Neural progenitor cell (in vitro differentiated cells): Measurements from ENCODE around the gene PPP2R5A. TPM values are rescaled to one million over a fixed set of nuclear protein-coding genes. Genes with fewer than 3 reads are reported as not detected.

Experiments
- DNase-seq: peaks from one replicate; pipeline ENCODE4 v3.0.0-alpha.2; 2016; ENCODE audit warnings: low spot score
- H2AFZ ChIP-seq: fragments of 200-600 bp; sonication (generic); replicated peaks from 2 replicates; pipeline ENCODE4 v1.6.1; 2016; ENCODE audit warnings: antibody characterized with exemption
- H3F3A ChIP-seq: fragments of 200-600 bp; sonication (generic); 2 replicates; pipeline ENCODE4 v1.6.1; 2016; ENCODE audit warnings: antibody characterized with exemption, low read depth
- H3K27ac ChIP-seq: fragments of 200-600 bp; sonication (generic); 2 replicates; pipeline ENCODE4 v1.5.1; 2016; ENCODE audit warnings: mild to moderate bottlenecking
- H3K27me3 ChIP-seq: fragments of 200-600 bp; sonication (generic); 2 replicates; pipeline ENCODE4 v1.6.1; 2016; ENCODE audit warnings: mild to moderate bottlenecking, moderate library complexity
- H3K36me3 ChIP-seq: fragments of 200-600 bp; sonication (generic); 2 replicates; pipeline ENCODE4 v1.5.1; 2016
- H3K4me1 ChIP-seq: fragments of 200-600 bp; sonication (generic); 2 replicates; pipeline ENCODE4 v1.6.1; 2016; ENCODE audit warnings: mixed run types
- H3K4me2 ChIP-seq: fragments of 200-600 bp; sonication (generic); 2 replicates; pipeline ENCODE4 v1.6.1; 2016
- H3K4me3 ChIP-seq: fragments of 200-600 bp; sonication (generic); 2 replicates; pipeline ENCODE4 v1.5.1; 2016
- H3K79me2 ChIP-seq: fragments of 200-600 bp; sonication (generic); 2 replicates; pipeline ENCODE4 v1.6.1; 2016; ENCODE audit warnings: low read depth
- H3K9ac ChIP-seq: fragments of 200-600 bp; sonication (generic); 2 replicates; pipeline ENCODE4 v1.6.1; 2016
- H3K9me3 ChIP-seq: fragments of 200-600 bp; sonication (generic); 2 replicates; pipeline ENCODE4 v1.5.1; 2016; ENCODE audit warnings: low read depth
- H4K20me1 ChIP-seq: fragments of 200-600 bp; sonication (generic); 2 replicates; pipeline ENCODE4 v1.6.1; 2016; ENCODE audit warnings: low read depth
- H3K27ac Mint-ChIP-seq: 3 replicates; pipeline ENCODE4 v1.8.0; 2021; ENCODE audit warnings: mixed read lengths
- H3K27me3 Mint-ChIP-seq: 2 replicates; pipeline ENCODE4 v1.8.0; 2022; ENCODE audit warnings: low read depth, mild to moderate bottlenecking, inconsistent platforms, moderate library complexity, mixed read lengths; ENCODE audit not compliant: insufficient read depth
- H3K36me3 Mint-ChIP-seq: 3 replicates; pipeline ENCODE4 v1.8.0; 2021; ENCODE audit warnings: mixed read lengths
- H3K4me1 Mint-ChIP-seq: 3 replicates; pipeline ENCODE4 v1.8.0; 2021; ENCODE audit warnings: mixed read lengths
- H3K4me3 Mint-ChIP-seq: 3 replicates; pipeline ENCODE4 v1.8.0; 2021; ENCODE audit warnings: mild to moderate bottlenecking, moderate library complexity, mixed read lengths
- H3K9me3 Mint-ChIP-seq: 3 replicates; pipeline ENCODE4 v1.8.0; 2020; ENCODE audit warnings: mixed read lengths
- EZH2 ChIP-seq: fragments of 200-600 bp; sonication (generic); IDR thresholded peaks from 2 replicates; pipeline ENCODE4 v1.6.1; 2017; ENCODE audit warnings: antibody characterized with exemption, mild to moderate bottlenecking, moderate library complexity
- EZH2phosphoT487 ChIP-seq: fragments of 200-600 bp; sonication (generic); IDR thresholded peaks from 2 replicates; pipeline ENCODE4 v1.6.1; 2017; ENCODE audit warnings: antibody characterized with exemption
- total RNA-seq: library from RNA; depleted of rRNA; stranded (reverse); fragments of >200 nt; gene quantifications from 2 replicates; pipeline ENCODE4 v1.2.3, GENCODE V29; 2015; ENCODE audit warnings: low replicate concordance
- TF ChIP-seq, protein P1 (sequence below): fragments of 200-600 bp; sonication (generic); IDR thresholded peaks from 2 replicates; pipeline ENCODE4 v1.5.1; 2017; ENCODE audit warnings: antibody characterized with exemption, mild to moderate bottlenecking

The PPP2R5A gene
- total RNA-seq, 1 donor from 2014 or later: 27.9 TPM

DNA sequence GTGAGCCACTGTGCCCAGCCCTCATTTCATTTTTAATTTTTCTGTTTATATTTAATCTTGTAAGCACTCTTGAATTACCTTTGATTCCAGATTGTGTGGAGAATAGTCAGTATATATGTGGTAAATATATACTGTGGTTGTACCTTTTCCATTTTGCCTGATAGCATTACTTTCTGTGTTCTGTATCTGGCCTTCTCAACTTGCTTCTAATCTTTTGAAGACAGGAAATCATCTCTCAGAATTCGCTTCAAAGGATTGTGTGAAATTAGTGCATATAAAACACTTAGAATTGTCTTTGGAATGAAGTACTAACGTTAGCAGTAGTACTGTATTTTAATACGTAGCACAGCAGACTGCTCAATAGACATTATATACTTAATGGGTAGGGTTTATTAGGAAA, 37.9 kb downstream of the PPP2R5A start:
- Histone ChIP-seq H4K20me1 (no peaks in the 10 kb centered on the region), H3K27me3 (no peaks in the 10 kb centered on the region), H2AFZ (no peak overlapping the region), H3K79me2 (peaks cover under 1% of the 10 kb centered on the region), H3F3A (no peaks in the 10 kb centered on the region), H3K4me3 (no peak overlapping the region), H3K4me2 (no peak overlapping the region), H3K9me3 (no peaks in the 10 kb centered on the region), H3K9ac (no peak overlapping the region), H3K4me1 (no peaks in the 10 kb centered on the region), H3K36me3 (no peaks in the 10 kb centered on the region), H3K27ac (no peak overlapping the region)
- H3K4me3 Mint-ChIP-seq: no peak overlapping the region
- H3K4me1 Mint-ChIP-seq: no peaks in the 10 kb centered on the region
- TF ChIP-seq EZH2phosphoT487 (no peak), EZH2 (no peak)
- TF ChIP-seq, protein P1, sequence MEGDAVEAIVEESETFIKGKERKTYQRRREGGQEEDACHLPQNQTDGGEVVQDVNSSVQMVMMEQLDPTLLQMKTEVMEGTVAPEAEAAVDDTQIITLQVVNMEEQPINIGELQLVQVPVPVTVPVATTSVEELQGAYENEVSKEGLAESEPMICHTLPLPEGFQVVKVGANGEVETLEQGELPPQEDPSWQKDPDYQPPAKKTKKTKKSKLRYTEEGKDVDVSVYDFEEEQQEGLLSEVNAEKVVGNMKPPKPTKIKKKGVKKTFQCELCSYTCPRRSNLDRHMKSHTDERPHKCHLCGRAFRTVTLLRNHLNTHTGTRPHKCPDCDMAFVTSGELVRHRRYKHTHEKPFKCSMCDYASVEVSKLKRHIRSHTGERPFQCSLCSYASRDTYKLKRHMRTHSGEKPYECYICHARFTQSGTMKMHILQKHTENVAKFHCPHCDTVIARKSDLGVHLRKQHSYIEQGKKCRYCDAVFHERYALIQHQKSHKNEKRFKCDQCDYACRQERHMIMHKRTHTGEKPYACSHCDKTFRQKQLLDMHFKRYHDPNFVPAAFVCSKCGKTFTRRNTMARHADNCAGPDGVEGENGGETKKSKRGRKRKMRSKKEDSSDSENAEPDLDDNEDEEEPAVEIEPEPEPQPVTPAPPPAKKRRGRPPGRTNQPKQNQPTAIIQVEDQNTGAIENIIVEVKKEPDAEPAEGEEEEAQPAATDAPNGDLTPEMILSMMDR: no peak
- H3K9me3 Mint-ChIP-seq: peaks cover 7% of the 10 kb centered on the region
- H3K27ac Mint-ChIP-seq: no peak overlapping the region
- no peak for DNase-seq
- H3K36me3 Mint-ChIP-seq: peaks cover 10% of the 10 kb centered on the region
- H3K27me3 Mint-ChIP-seq: no peaks in the 10 kb centered on the region

DNA sequence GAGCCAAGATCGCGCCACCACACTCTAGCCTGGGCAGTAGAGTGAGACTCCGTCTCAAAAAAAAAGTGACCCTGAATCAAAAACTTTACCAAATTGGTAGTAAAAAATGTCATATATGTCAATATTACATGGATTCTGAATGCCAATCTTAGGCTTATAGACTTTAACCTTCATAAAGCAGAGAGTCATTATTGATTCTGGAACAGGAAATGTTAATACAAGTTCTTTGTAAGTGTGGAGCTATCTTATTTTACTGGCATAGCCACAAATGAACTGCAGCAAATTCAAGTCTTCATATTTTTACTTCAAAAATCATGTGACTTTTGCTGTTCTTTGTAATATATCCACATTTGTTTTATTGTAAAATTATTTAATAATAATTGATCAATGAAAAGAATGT, 41.3 kb downstream of the PPP2R5A start:
- H3K27me3 Mint-ChIP-seq: no peaks in the 10 kb centered on the region
- peaks cover 7% of the 10 kb centered on the region for H3K36me3 Mint-ChIP-seq
- TF ChIP-seq, protein P1: no peak
- TF ChIP-seq EZH2 (no peak), EZH2phosphoT487 (no peak)

DNA sequence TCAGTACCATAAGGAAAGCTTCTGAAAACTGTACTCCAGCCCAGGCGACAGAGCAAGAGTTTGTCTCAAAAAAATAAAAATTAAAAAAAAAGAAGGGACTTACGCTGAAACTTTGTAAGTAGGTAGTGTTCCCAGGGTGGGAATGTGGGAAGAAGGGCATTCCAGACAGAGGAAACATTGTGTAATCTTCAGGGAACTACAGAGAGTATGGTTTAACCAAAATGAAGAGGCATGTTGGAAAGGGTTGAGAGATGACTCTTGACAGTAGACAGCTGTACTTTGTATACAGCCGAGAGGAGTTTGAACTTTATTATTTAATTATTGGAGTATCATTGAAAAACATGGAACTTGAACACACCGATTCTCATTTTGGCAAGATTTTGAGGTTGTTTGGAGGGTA, 43.0 kb downstream of the PPP2R5A start:
- DNase-seq: no peak
- Mint-ChIP-seq H3K27ac (no peak overlapping the region), H3K27me3 (no peaks in the 10 kb centered on the region), H3K36me3 (peaks cover 6% of the 10 kb centered on the region), H3K4me1 (no peaks in the 10 kb centered on the region), H3K4me3 (no peak overlapping the region), H3K9me3 (no peaks in the 10 kb centered on the region)
- Histone ChIP-seq H3F3A (no peaks in the 10 kb centered on the region), H3K9ac (no peak overlapping the region), H4K20me1 (no peaks in the 10 kb centered on the region), H3K4me1 (no peaks in the 10 kb centered on the region), H3K4me3 (no peak overlapping the region), H3K36me3 (no peaks in the 10 kb centered on the region), H3K27me3 (no peaks in the 10 kb centered on the region), H3K27ac (no peak overlapping the region), H3K79me2 (no peaks in the 10 kb centered on the region), H2AFZ (no peak overlapping the region), H3K9me3 (no peaks in the 10 kb centered on the region), H3K4me2 (no peak overlapping the region)
- no peak for TF ChIP-seq EZH2phosphoT487
- TF ChIP-seq, protein P1: no peak
- no peak for TF ChIP-seq EZH2

More for the DNA sequence above, 41.3 kb downstream of the PPP2R5A start:
- Histone ChIP-seq H3K9ac (no peak overlapping the region), H3K27me3 (no peaks in the 10 kb centered on the region), H3K9me3 (no peaks in the 10 kb centered on the region), H3K79me2 (no peaks in the 10 kb centered on the region), H3F3A (no peaks in the 10 kb centered on the region), H3K27ac (no peak overlapping the region), H4K20me1 (no peaks in the 10 kb centered on the region), H2AFZ (no peak overlapping the region), H3K4me1 (no peaks in the 10 kb centered on the region), H3K36me3 (no peaks in the 10 kb centered on the region), H3K4me3 (no peak overlapping the region), H3K4me2 (no peak overlapping the region)
- Mint-ChIP-seq H3K9me3 (peaks cover 4% of the 10 kb centered on the region), H3K4me1 (no peaks in the 10 kb centered on the region), H3K27ac (no peak overlapping the region), H3K4me3 (no peak overlapping the region)
- no peak for DNase-seq
